Esophagus muscularis mucosa (tissue), 4 donors: ENCODE data around the gene PCDH1.

ENCODE experiments used
- CTCF ChIP-seq, 3 experiments: fragments of 200-600 bp in 2 of 3; fragments of 450-650 bp in 1 of 3; sonication (generic) in 2 of 3; IDR thresholded peaks; one replicate each; pipeline ENCODE4 v1.5.1; 2017 to 2019; ENCODE audit warnings: antibody characterized with exemption in 3 of 3, mild to moderate bottlenecking in 2 of 3, moderate library complexity in 1 of 3
- EP300 ChIP-seq: sonication (generic); formaldehyde crosslinking; IDR thresholded peaks from one replicate; pipeline ENCODE4 v1.6.1; 2017; ENCODE audit warnings: antibody characterized with exemption
- POLR2A ChIP-seq: fragments of 450-650 bp; IDR thresholded peaks from one replicate; pipeline ENCODE4 v1.6.1; 2017; ENCODE audit warnings: antibody characterized with exemption, moderate library complexity, mild to moderate bottlenecking, low read depth

DNA sequence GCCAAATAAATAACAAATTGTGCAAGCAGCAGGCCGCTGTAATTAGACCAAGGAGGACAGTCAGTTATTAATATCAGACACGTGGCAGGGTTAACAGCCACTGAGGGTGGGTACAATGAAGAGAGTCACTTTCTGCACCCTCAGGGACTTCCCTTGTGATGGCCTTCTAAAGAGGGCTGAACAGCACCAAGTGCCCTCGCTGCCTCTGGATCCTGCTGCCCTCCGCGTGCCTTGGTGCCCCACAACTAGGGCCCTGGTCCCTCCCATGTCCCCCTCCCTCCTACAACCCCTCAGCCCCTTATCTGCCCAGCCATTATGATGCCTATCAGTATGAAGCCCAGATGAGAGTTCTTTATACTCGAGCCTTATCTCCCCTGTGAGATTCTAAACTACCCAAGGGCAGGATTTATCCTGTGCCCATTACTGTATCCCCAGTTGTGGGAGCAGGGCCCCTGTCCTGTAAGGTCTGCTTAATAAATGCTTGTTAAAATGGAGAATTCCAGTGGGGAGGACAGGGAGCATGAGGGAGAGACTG lies 37.3 kb downstream of the PCDH1 start:
- TF ChIP-seq POLR2A, result no peak
- TF ChIP-seq CTCF (IDR thresholded peaks at IDR 0.05), result no peak
- TF ChIP-seq EP300, result no peak
